ENCODE measurements around the gene SAP30BP.

SAP30BP gene

GRCh38 chr17:75756451-75757085 lies 89.4 kb downstream of the SAP30BP start:
- no peaks in the 10 kb centered on the region for H3K79me2 ChIP-seq (ENCODE audit: insufficient read depth, low read depth)
- peaks cover 11% of the 10 kb centered on the region for H3K27me3 ChIP-seq (ENCODE audit: insufficient read depth, low read depth)
- no peak overlapping the region for H2AFZ ChIP-seq (ENCODE audit: low read depth)
- peaks cover 28% of the 10 kb centered on the region for H3K4me1 ChIP-seq (ENCODE audit: low read depth, poor library complexity, severe bottlenecking)
- H3K36me3 ChIP-seq (ENCODE audit: insufficient read depth): no peaks in the 10 kb centered on the region
- no peak overlapping the region for H3K9ac ChIP-seq
- no peak overlapping the region for H3K4me3 ChIP-seq (IDR thresholded peaks at IDR 0.05; ENCODE audit: insufficient read depth, low read depth, low read length)
- TF ChIP-seq CTCF (conservative IDR thresholded peaks at IDR 0.05; ENCODE audit: low read depth, low read length): no peak
- no peaks in the 10 kb centered on the region for H4K20me1 ChIP-seq (ENCODE audit: insufficient read depth)
- H3K27ac ChIP-seq: no peak overlapping the region
- no peak overlapping the region for H3K4me2 ChIP-seq

- Histone ChIP-seq H3K27me3 (ENCODE audit: insufficient read depth, low read depth) (peaks cover 10% of the 10 kb centered on the region), H3K4me3 (IDR thresholded peaks at IDR 0.05; ENCODE audit: insufficient read depth, low read depth, low read length) (no peak overlapping the region), H2AFZ (ENCODE audit: low read depth) (no peak overlapping the region), H3K9ac (no peak overlapping the region), H3K27ac (no peak overlapping the region), H3K4me2 (no peak overlapping the region), H3K79me2 (ENCODE audit: insufficient read depth, low read depth) (no peaks in the 10 kb centered on the region), H3K36me3 (ENCODE audit: insufficient read depth) (no peaks in the 10 kb centered on the region), H4K20me1 (ENCODE audit: insufficient read depth) (no peaks in the 10 kb centered on the region), H3K4me1 (ENCODE audit: low read depth, poor library complexity, severe bottlenecking) (peaks cover 28% of the 10 kb centered on the region)
- TF ChIP-seq CTCF (conservative IDR thresholded peaks at IDR 0.05; ENCODE audit: low read depth, low read length): no peak
Observed at GRCh38 chr17:75757086-75757681, 90.0 kb downstream of the SAP30BP start.

Data from KMS-11 (cell line).